GM19238 (cell line): ENCODE results near the gene CKAP4.

Experiments
- DNase-seq: peaks from one replicate; pipeline ENCODE4 v3.0.0; 2011; ENCODE audit warnings: low spot score; ENCODE audit not compliant: insufficient read length

Gene CKAP4

DNA sequence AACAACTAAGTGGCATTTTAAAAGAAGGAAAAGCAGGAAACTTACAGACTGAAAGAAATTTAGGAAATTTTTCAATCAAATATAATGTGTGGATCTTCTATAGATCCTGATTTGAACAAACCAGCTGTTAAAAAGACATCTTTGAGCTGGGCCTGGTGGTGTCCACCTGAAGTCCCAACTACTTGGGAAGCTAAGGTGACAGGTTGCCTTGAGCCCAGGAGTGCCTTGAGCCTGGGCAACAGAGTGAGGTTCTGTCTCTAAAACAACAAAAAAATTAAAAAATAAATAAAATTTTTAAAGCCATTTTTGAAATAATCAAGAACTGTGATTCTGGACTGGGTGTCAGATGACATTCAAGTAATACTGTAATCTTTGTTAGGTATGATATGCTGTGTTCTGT, 7.0 kb downstream of the CKAP4 start:
- no peak for DNase-seq

DNA sequence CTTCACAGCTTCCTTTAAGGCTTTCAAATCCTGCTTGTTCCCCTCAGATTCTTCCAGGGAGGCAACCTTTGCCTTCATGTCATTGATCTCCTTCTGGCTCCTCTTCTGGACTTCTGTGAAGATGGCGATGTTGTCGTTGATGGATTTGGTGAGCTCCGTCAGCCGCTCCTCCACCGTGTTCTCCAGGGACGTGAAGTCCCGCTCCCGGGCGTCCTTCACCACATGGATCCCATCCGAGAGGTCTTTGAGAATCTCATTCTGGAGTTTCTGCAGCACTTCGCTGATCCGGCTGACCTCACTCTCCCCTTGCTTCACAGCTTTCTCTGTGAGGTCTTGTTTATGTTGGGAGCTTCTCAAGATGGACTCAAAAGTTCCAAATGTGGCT, 7.9 kb downstream of the CKAP4 start:
- no peak for DNase-seq

DNA sequence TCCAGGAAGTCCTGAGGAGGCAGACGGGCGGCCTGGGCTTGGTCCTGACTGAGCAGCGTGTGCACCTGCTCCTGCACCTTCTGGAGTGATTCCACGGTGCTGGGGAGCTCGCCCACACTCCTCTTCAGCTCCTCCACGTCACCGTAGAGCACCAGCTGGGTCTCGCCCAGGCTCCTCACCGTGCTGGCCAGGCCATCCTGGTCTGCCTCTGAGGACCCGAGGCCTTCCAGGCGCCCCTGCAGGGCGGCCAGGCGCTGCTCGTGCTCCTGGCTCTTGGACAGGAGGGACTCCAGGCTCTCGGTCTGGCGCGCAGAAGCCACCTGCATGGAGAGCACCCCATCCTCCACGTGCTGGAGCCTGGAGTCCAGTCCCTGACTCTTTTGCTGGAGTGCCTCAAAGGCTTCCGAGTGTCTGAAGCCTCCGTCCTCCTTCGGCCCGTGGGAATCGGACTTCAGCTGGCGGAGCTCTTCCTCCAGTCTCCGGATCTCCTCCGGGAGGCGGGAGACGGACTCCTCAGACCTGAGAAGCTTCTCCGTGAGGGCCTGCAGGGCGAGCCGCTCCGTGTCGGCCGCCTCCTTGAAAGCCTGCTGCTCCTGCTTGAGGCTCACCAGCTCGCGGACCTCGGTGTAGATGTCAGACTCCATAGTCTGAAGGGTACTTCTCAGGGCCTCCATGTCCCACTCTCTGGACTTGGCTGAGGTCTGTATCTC, 8.4 kb downstream of the CKAP4 start:
- DNase-seq: no peak

DNA sequence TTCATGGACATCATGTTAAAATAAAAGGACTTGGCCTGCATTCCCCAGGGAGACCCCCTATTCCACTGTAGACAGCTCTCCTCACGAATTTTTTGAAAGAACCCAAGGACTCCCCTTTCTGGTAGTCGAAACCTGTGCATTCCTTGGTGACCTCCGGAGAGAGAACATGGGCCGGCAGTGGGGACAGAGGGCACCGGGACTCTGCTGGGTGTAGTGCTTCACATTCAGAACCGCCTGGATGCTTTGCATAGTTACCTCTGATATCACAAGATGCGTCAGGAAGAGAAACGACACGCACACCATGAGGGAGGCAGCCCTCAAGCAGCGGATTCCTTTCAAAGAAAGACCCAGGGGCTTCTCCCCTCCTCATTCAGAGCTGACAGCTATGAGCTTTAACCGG, 9.7 kb downstream of the CKAP4 start:
- DNase-seq: no peak

DNA sequence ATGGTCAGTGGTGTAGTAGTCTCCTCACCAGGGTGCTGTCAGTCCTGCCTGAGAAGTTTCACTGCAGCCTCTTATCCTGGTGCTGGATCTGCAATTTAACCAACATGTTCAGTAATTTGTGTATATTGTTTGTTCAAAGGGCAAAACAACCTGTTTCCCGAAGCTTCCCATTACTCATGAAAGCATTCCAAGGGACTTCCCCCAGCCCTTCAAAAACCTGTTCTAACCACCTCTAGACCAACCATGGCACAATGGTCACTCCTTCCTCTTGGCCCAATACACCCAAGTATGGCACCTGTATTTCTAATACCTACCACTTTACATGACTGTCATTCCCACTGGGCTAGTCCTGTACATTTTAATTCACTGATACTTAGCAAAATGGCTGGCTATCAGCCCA, 12.1 kb downstream of the CKAP4 start:
- DNase-seq: no peak

DNA sequence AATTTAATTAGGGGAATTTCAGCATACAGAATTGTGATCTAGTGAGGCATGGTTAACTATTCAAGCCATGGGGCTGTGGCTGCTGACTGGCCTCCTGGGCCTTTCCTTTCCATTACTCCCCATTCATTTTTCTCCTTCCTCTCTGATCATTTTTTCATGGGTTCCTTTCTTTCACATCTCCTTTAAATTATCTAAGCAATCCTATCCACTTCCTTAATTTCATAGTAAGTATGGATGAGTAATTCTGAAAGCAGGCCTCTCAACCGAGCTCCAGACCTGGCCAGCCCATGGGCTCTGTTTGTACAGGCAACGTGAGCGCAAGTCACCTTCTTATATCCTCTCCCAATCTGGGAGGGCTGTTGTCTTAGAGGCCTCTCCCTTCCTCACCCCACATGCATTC, 13.4 kb downstream of the CKAP4 start:
- no peak for DNase-seq

DNA sequence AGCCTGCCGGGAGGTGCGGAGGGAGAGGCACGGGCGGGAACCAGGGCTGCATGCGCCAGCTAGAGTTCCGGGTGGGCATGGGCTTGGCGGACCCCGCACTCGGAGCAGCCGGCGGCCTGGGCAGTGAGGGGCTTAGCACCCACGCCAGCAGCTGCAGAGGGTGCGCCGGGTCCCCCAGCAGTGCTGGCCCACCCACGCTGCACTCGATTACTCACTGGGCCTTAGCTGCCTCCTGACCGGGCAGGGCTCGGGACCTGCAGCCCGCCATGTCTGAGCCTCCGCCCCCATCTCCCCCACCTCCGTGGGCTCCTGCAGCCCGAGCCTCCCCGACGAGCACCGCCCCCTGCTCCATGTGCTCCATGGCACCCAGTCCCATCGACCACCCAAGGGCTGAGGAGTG, 14.8 kb downstream of the CKAP4 start:
- no peak for DNase-seq

DNA sequence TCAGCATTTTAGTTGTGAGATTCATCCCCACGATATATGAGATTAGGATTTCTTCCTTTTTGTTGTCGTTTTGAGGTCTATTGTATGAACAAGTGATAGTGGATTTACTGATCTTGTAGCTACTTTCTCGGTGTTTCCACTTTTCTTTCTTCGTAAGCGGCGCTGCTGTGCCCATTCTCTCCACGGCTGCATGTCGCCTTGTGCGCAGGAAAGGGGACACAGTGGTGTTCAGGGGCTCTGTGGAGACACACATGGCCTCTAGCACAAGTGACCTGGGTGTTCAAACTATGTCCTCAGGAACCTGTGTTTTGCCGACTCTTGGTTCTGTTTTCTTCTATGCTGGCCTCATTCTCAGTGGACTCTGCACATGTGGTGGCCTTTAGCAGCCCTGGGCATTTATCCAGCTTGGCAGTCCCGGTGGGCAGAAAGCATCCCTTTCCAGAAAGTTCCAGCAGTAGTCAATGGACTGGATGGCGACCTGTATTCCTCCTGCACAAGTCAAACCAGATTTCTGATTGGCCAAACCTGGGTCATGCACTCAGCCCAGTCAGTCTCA, 18.7 kb downstream of the CKAP4 start:
- DNase-seq: no peak

DNA sequence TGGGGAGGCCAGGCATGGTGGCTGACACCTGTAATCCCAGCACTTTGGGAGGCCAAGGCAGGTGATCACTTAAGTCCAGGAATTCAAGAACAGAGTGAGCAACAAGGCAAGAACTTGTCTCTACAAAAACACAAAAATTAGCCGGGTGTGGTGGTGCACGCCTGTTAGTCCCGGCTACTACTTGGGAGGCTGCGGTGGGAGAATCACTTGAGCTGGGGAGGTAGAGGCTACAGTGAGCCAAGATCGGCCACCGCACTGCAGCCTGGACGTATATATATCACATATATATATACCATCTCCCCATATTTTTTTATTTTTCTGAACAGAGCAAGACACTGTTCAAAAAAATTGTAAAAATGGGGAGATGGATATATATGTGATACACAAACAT, 19.5 kb downstream of the CKAP4 start:
- no peak for DNase-seq

DNA sequence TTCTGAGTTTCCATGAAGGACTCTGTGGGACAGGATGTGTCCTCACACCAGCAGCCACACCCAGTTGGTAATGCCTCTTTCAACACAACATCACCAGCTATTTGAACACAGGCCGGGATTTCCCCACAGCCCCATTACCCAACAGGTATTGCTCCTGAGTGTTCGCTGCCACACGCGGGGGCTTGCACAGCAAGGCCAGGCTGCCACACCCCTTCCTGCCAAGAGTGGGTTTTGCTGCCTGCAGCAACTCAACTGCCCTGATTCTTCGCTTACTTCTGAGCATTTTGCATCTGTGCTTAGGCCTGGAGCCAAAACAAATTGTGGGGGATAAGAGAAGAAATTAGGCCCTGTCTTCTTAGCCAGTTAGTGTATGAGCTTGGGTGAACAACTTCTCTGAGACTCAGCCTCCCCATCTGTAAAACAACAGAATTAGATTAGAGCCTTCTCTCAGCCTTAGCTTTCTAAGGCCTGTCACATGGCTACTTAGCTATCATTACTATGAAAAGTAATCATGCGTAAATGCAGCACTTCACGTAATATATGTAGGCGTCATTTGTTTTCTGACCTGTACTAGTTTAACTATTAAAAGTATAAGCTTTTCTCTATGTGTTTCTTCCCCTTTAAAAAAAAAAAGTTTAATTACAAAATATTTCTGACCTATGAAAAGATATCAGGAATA, 20.0 kb downstream of the CKAP4 start:
- DNase-seq: no peak

DNA sequence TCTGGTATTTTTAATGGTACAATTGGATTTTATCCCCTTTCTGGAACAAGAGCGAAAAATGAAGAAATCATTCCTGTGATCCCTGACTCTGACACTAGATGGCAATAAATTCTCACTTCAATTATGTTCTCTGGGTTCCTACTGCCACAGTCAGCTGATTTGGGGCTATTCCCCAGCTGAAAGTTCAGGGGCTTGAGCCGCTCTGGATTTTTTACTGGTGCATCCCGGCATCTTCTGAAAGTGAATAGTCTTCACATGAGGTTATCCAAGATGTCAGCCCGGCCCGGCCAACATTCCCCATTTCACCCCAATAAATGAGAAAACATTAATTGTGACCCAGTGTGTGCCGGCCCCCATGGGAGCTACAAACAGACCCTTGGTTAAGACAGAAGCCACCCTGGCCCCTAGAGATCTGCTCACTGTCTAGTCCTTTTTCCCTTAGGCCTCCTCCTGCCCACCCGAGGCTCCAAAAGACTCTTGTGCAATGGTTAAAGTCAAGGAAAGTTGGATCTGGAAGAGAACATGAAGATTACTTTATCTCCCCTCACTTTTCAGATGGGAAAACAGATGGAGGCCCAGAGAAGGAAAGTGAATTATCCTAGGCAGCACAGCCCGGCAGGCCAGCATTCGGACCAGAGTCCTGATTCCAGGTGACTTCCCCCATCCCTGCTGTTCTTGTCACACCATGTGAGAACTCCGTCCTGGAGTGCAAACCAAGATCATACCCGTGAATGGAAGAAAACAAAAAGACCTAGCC, 20.8 kb downstream of the CKAP4 start:
- DNase-seq: peak; percentile 32

DNA sequence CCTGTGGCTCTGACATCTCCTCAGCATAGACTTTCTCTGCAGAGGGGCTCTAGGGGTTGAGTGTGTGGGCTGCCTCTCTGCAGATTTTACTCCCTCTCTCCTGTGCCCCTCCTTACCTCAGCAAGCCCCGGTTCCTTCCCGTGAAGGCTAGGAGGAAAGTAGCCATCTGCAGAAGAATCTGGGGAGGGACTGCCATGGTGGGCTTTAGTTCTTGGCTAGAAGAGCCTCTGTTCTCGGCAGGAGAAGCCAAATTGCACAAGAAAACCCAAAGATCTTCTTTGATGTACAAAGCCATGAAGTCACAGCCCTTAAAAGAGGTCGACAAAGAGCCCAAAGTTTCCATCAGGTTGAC, 23.5 kb downstream of the CKAP4 start:
- no peak for DNase-seq

DNA sequence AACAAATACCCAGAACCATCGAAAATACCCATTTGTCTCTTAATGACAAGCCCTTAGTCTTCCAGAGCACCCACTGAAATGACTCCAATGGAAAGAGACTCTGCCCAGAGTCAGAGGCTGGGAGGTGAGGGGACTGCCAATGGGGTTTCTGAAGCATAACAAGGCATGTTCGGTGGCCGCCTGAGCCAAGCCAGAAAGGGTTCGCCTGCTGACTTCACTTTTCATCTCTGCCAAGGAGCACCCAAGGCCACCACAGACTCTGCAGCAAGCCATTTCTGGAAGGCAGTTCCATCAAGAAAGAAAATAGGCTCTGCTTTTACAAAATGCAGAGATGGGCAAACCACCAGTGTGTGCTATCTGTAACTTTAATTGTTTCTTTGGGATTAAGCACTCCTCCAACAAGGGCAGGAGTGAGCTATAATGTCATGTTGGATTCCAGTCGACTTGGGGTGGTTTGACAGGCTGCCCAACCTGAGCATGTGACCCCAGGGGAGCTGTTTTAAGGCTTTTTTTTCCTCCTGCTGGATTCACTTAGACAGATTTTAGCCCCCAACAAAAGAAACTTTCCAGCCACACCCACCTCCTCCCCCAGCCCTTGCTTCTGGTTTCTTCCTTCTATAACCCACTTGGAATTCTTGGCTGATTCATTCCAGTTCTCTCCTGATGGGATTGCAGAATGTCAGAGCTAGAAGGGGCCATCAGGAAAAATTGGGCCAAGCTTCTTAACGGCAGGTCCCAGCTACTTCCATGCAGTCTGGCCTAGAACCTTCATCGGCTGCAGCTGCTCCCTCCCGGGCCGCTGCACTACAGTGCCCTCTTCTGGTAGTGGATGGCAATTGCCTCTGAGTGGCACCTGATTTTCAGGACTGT, 24.1 kb downstream of the CKAP4 start:
- DNase-seq: peak; percentile 71

DNA sequence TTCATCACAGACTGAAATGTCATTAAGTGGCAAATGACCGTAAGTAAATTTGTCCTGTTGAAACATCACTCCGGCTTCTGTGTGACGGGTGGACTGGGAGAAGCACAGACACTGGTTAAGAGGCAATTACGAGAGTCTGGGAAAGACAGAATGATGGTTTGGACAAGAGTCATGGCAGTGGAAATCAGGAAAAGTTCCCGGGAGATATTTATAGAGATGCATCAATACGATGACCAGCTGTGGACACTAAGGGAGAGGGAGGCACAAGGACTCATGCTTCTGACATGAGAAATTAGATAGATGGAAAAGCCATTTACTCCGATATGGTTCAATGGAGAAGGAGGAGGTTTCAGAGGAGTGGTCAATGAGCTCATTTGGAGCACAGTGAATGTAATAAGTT, 27.3 kb downstream of the CKAP4 start:
- no peak for DNase-seq

DNA sequence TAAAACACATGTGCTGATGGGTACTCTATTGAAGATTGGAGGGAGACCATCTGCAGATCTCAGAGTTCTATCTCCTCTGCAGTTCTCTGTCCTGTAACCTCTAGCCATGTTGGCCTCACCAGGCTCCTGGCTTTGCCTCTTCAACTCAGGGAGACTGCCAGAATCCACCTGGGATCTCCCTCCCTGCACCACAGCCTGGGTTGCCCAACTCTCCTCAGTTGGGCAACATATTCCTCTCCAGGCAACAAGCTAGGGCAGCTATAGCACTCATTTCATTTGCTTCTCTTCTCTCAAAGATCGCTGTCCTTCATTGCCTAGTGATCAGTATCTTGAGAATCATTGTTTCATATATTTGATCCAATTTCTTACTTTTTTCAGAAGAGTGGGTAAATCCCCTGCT, 28.8 kb downstream of the CKAP4 start:
- DNase-seq: no peak

DNA sequence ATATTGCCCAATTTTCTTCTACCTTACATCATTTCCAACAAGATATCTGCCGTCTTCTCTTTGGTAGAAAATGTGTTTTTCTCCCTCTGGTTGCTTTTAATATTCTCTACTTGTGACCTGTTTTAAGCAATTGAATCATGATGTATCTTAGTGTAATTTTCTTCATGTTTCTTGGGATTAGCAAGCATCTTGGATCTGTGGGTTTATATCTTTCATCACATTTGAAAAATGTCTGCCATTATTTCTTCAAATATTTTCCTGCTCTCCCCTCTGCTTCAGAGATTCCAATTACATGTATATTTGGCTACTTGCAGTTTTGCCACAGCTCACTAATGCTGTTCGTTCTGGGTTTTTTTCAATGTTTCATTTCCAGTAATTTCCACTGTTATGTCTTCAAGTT, 30.1 kb downstream of the CKAP4 start:
- DNase-seq: no peak

DNA sequence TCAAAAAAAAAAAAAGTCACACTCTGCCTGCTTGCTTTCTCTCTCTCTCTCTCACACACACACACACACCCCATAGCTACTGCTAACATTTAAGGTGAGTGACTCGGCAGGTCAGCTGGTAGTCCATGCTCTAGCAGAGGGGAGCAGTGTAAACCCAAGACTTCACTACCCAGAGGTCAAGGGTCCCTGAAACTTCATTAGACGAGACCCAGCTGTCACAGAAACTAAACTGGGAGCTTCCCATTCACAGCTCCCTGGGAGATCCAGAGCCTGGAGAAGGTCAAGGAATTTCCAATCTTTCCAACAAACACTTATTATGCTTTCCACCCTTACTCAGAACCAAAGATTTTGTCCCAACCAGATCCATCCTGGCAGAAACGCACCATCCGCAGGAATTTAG, 33.2 kb downstream of the CKAP4 start:
- no peak for DNase-seq

DNA sequence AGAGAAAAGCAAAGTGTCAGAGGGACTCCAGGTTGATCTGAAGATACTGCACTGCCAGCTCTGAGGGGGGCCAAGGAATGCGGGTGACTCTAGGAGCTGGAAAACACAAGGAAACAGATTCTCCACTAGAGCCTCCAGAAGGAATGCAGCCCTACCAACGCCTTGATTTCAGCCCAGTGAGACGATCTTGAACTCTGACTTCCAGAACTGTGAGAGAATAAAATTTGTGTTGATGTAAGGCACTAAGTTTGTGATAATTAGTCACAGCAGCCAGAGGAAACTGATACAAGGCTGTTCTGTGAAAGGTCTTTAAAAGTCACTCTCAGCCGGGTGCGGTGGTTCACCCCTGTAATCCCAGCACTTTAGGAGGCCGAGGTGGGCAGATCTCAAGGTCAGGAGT, 34.2 kb downstream of the CKAP4 start:
- DNase-seq: no peak

DNA sequence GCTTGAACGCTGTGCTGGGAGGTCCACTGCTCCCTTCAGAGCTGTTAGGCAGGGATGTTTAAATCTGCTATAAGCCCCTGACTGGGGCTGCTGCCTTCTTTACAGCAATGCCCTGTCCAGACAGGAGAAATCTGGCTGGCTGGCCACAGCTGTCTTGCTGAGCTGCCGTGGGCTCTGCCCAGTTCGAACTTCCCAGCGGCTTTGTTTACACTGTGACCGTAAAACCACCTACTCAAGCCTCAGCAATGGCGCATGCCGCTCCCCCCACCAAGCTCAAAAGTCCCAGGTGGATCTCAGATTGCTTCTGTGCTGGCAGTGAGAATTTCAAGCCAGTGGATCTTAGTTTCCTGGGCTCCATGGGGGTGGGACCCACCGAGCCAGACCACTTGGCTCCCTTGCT, 35.8 kb downstream of the CKAP4 start:
- DNase-seq: no peak

DNA sequence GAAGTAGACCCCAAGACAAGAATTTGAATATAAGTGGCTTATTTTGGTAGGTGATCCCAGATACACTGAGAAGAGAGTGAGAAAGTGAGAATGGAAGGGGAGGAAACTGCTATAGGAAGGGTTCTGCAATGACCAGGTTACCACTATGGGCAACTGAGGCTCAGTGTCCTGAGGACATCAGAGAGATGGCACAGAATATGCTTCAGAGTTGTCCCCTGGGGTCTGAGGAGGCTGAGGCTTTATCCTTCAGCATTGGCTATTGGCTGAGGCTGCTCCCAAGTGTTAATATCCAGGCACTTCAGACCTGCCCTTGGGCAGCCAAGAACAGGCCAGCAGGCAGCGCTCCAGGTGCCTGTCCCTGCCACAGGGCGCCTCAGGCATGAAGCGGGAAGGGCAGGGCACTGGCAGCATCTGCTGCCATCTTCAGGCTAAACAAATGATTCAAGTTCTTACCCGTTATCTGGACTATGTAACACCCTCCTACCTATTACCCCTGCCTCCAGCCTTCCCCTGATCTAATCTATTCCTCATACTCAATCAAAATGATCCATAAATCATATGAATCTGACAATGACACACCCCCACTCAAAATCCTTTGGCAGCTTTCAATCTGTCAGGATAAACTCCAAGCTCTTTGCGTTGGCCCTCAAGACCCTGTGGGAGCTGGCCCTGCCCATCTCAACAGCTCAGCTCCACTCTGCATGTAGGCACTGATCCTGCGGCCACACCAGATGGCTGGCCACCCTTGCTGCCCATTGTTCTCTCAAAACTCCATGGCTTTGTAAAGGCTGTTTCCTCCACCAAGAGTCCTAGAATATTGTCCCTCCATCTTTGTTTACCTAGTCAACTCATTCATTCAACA, 42.4 kb downstream of the CKAP4 start:
- no peak for DNase-seq

DNA sequence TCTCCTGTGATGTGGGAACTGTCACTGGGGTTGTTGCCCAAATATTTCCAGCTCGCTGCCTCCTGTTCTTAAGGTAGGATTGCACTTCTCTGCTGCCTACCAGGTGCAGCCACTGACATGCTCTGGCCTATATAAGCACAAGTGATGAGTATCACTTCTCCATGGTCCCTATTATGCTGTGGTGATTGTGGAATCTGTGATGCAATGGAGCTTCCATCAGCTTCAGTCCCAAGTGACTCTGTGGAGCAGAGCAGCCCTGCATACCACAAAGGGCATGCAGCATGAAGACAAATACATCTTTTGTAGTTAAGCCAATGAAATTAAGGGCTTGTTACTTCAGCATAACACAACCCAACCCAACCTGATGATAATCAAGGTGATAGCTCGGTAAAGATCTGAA, 43.5 kb downstream of the CKAP4 start:
- no peak for DNase-seq
